NCI-H1092 (cell line): ENCODE results near the gene CPA5.
A peak's percentile ranks its signal among the peaks of the same experiment; 100 is the strongest.
"Not testable (repeated sequence)": the region's sequence is repeated elsewhere in the genome, so short reads cannot be mapped to it uniquely, and the experiment has no call there.

Experiments used
- DNase-seq: peaks from one replicate; lab custom pipeline; 2025; lab: John Stamatoyannopoulos, UW

Gene CPA5

GRCh38 chr7:130344271-130344866 lies at the start of gene CPA5:
CPA5 (plus strand) TSS chr7:130344816; CDS start chr7:130346486, 1,670 bp downstream.
- no peak for DNase-seq

- no peak for DNase-seq
Observed at GRCh38 chr7:130296221-130296951, 48.2 kb upstream of the CPA5 start.

- peak; percentile 62 for DNase-seq
Observed at GRCh38 chr7:130297628-130298543, 46.7 kb upstream of the CPA5 start.

GRCh38 chr7:130298544-130299326 lies 45.9 kb upstream of the CPA5 start:
- no peak for DNase-seq

GRCh38 chr7:130299866-130300265 lies 44.8 kb upstream of the CPA5 start:
- DNase-seq: no peak

GRCh38 chr7:130301501-130302020 lies 43.1 kb upstream of the CPA5 start:
- DNase-seq: no peak

GRCh38 chr7:130302649-130303048 lies 42.0 kb upstream of the CPA5 start:
- DNase-seq: no peak

GRCh38 chr7:130303127-130303526 lies 41.5 kb upstream of the CPA5 start:
- DNase-seq: no peak

GRCh38 chr7:130303551-130303950 lies 41.1 kb upstream of the CPA5 start:
- DNase-seq: no peak

- DNase-seq: no peak
Observed at GRCh38 chr7:130303982-130304381, 40.6 kb upstream of the CPA5 start.

- no peak for DNase-seq
Observed at GRCh38 chr7:130304878-130305277, 39.7 kb upstream of the CPA5 start.

- peak; percentile 46 for DNase-seq
Observed at GRCh38 chr7:130305433-130306042, 39.1 kb upstream of the CPA5 start.

- no peak for DNase-seq
Observed at GRCh38 chr7:130309986-130310385, 34.6 kb upstream of the CPA5 start.

- DNase-seq: no peak
Observed at GRCh38 chr7:130314305-130314704, 30.3 kb upstream of the CPA5 start.

- DNase-seq: no peak
Observed at GRCh38 chr7:130319541-130319940, 25.1 kb upstream of the CPA5 start.

GRCh38 chr7:130321542-130322229 lies 22.9 kb upstream of the CPA5 start:
- not testable (repeated sequence) for DNase-seq

GRCh38 chr7:130322615-130323014 lies 22.0 kb upstream of the CPA5 start:
- DNase-seq: no peak

GRCh38 chr7:130324306-130324943 lies 20.2 kb upstream of the CPA5 start:
- DNase-seq: no peak

- peak; percentile 47 for DNase-seq
Observed at GRCh38 chr7:130329681-130330080, 14.9 kb upstream of the CPA5 start.
